GM18868 (cell line): ENCODE measurements around the gene SLC38A9.

Experiments used
- ATAC-seq: cut with Tn5 transposase; IDR thresholded peaks from one replicate; pipeline ENCODE4 v1.9.1; 2021; ENCODE audit warnings: mild to moderate bottlenecking, moderate library complexity; ENCODE audit not compliant: unreplicated experiment

SLC38A9 gene

DNA sequence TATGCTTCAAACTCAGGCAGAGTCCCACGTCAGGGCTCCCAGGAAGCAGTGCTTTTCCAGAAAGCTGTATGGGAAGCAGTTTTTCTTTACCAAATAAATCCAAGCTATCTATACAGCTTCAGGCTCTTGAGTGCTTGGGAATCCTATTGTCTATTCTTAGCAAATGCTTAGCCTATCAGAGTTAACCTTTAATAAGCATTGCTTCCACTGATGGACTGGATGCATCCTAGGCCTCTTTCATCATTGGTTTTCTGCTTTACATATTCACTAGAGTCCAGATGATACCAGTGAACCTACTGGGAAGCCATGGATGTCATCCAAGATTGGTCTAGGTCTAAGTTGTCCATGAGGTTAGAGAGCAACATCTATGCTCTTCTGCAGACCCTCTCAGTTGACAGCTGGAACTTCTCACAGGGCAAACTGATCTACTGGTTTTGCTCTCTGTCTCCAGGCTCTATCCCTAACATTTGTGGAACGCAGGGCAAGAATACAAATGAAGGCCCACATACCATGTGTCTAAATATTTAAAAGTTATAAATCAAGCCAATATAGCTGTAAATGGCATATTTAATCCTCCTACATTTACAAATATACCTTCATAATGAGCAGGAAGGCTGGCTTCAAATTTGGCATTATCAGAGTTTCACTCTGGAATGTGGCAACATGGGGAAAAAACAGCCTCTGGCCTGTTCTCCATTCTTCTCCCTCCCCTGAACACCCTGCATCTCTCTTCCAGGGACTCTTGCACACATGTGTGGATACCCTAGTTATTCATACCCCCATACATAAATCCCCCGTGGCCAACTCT, 127.5 kb downstream of the SLC38A9 start:
- no peak for ATAC-seq

- ATAC-seq = no peak
Observed at GRCh38 chr5:55583578-55583977, 128.5 kb downstream of the SLC38A9 start.

GRCh38 chr5:55582256-55582655, 129.9 kb downstream of the SLC38A9 start:
- ATAC-seq = no peak

DNA sequence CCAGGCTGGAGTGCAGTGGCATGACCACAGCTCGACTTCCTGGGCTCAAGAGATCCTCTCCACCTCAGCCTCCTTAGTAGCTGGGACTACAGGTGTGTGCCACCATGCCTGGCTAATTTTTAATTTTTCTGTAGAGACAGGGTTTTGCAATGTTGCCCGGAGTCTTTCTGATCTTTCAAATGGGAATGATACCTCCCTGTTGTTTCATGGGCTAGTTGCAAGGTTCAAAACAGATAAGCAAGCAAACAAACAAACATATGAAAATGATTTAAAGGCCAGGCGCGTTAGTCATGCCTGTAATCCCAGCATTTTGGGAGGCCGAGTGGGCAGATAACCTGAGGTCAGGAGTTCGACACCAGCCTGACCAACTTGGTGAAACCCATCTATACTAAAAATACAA, 132.1 kb downstream of the SLC38A9 start:
- no peak for ATAC-seq

- no peak for ATAC-seq
Observed at GRCh38 chr5:55578771-55579170, 133.4 kb downstream of the SLC38A9 start.

DNA sequence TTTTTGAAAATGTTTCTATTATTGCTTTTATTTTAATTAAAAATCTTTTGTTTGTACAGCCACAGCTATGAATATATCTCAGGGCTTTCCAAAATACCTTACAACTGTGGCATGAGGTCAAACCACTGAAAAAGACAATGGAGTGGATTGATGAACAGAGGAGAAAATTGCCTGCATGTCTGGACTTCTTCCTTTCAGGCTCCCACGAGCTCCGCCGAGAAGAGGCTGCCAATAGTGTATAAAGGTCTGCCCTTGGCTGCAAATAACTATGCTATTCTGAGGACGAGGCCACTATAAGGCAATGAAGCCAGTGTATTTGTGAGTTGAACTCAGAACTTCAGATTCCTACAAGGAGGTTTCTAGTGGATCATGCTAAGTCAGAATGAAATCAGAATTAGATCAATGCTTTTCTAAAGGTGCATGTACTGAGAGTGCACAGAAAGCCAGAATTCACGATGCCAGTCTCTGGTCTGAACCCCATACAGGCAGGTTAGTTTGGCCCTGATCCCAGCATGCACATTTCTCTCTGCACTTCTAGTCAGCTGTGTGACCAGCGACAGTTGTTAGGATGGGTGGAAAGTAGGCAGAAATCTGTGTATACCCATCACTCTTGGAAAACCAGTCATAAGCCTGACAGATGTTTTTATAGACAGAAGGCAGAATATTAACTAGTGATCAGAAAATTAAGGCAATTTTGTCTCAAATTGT, 134.6 kb downstream of the SLC38A9 start:
- ATAC-seq = no peak

DNA sequence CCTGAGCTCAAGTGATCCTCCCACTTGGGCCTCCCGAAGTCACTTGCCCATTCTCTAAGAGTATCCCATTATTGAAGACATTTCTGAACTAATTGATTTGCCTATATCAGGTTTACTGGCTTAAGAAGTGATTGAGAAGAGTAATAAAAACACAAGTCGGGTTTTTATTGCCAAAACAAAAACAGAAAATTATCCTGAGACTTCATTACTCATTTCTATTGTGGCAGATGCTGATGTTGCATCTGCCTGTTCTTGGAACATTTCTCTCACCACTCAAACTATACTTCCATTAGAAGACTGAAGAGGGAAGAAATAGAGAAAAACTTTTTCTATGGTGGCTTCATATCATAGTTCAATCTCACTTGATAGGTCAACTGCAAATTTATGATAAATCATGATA, 135.5 kb downstream of the SLC38A9 start:
- no peak for ATAC-seq
